Right ventricle myocardium inferior (tissue), 1 donor: ENCODE measurements around the gene THADA. TPM values are rescaled to one million over a fixed set of nuclear protein-coding genes. Genes with fewer than 3 reads are reported as not detected.
A peak's percentile ranks its signal among the peaks of the same experiment; 100 is the strongest.
"Not testable (repeated sequence)": the region's sequence is repeated elsewhere in the genome, so short reads cannot be mapped to it uniquely, and the experiment has no call there.

ENCODE experiments used
- ATAC-seq: fragments of 200-7000 bp; cut with Tn5 transposase; one replicate; pipeline ENCODE4 v1.9.1; 2020; ENCODE audit warnings: mild to moderate bottlenecking, moderate library complexity
- DNase-seq: peaks from one replicate; pipeline ENCODE4 v3.0.0; 2021; ENCODE audit errors: missing footprints
- intact Hi-C: fragments of 100-400 bp; cut with DNase I; formaldehyde crosslinking; loops from one replicate; pipeline ENCODE4 v1.11.0; 2022
- total RNA-seq: library from RNA; stranded (reverse); fragmentation: NEBNext Ultra II Directional; extraction: Animal tissue kit (Norgen Biotek cat#: 25700); gene quantifications from one replicate; pipeline ENCODE4 v1.2.1, GENCODE V29; 2021
- donor health status: DM: no; HTN: yes; CAD: no; lungs with severe emphysema.

The THADA gene
- total RNA-seq, 1 donor from 2014 or later, result 10.5 TPM

- intact Hi-C loops, result no loop called here
Measured at GRCh38 chr2:43314299-43314927, 281.4 kb downstream of the THADA start.

GRCh38 chr2:43313642-43314017, 282.2 kb downstream of the THADA start:
- peak; percentile 30 for ATAC-seq
- intact Hi-C loops, result no loop called here
- no peak for DNase-seq

More at GRCh38 chr2:43314299-43314927, 281.4 kb downstream of the THADA start:
- ATAC-seq (no peak), DNase-seq (no peak)

- DNase-seq (no peak), ATAC-seq (peak; percentile 19)
- intact Hi-C loops, result no loop called here
Measured at GRCh38 chr2:43312755-43313641, 282.8 kb downstream of the THADA start.

GRCh38 chr2:43311276-43311675, 284.6 kb downstream of the THADA start:
- ATAC-seq, result no peak
- DNase-seq, result no peak
- intact Hi-C loops, result no loop called here

DNA sequence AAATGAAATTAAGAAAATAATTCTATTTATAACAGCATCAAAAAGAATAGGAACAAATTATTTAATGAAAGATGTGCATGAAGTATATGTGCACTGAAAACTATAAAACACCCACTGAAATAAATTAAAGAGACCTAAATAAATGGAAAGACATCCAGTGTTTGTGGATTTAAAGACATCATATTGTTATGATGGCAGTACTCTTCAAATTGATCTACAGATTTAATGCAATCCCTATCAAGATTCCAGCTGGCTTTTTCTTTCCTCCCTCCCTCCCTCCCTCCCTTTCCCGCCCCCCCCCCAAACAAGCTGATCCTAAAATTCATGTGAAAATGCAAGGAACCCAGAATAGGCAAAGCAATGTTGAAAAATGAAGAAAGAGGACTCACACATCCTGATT, 285.9 kb downstream of the THADA start:
- intact Hi-C loops, result no loop called here
- ATAC-seq (no peak), DNase-seq (no peak)

- intact Hi-C loops, result no loop called here
- no peak for ATAC-seq
- no peak for DNase-seq
Measured at GRCh38 chr2:43307973-43308372, 287.9 kb downstream of the THADA start.

- intact Hi-C loops, result no loop called here
- DNase-seq, result no peak
- no peak for ATAC-seq
Measured at GRCh38 chr2:43307046-43307445, 288.8 kb downstream of the THADA start.

- intact Hi-C loops, result no loop called here
- ATAC-seq, result no peak
- no peak for DNase-seq
Measured at GRCh38 chr2:43306197-43306596, 289.6 kb downstream of the THADA start.

- ATAC-seq (peak; percentile 89), DNase-seq (peak; percentile 70)
- intact Hi-C loops, result no loop called here
Measured at GRCh38 chr2:43305517-43305916, 290.3 kb downstream of the THADA start.

DNA sequence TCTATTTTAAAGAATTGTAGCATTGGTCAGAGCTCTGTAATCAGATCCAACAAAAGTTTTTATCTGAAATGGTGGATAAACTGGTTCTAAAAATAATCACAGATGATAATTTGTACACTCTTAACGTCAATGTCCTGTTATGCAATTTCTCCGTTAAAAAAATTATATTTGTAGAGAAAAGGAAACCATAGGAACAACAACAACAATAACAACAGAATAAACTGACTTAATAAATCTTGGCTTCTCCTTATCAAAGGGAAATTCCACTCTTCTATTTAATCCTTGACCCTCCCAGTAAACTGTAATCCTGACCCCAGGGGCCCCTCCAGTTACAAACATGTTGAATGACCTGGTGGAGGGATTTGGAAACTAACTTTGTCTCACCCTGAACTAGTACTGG, 290.8 kb downstream of the THADA start:
- intact Hi-C loops, result no loop called here
- no peak for DNase-seq
- peak; percentile 84 for ATAC-seq

- ATAC-seq (no peak), DNase-seq (no peak)
- intact Hi-C loops, result no loop called here
Measured at GRCh38 chr2:43303889-43304288, 291.9 kb downstream of the THADA start.

DNA sequence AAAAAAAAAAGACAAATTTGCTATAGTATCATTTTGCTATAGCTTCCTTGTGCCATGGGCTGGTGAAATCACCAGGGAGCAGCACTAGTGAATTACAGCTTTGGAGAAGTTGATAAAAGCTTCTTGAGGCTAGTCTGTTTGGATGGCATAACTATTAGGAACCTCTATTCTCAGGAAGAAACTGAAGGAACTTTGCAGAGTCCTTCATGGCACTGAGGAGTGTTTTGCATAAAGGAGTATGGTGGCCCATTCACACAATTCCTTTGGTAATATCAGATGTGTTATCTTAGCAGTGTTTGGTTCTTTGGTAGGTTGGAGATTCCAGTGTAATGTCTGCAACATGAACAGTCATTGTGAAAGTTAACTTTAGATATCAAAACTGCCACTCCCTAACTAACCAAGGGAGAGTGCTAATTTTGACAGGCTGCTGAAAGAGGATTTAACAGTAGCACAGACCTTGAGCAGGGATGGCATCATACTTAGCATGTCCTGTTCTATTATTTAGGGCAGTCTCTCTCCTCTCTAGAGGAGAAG, 292.8 kb downstream of the THADA start:
- intact Hi-C loops, result no loop called here
- ATAC-seq (no peak), DNase-seq (no peak)

- DNase-seq, result no peak
- intact Hi-C loops, result no loop called here
Measured at GRCh38 chr2:43302182-43302960, 293.5 kb downstream of the THADA start.

GRCh38 chr2:43300781-43301583, 294.9 kb downstream of the THADA start:
- DNase-seq (no peak), ATAC-seq (no peak)
- intact Hi-C loops, result no loop called here

More at GRCh38 chr2:43302182-43302960, 293.5 kb downstream of the THADA start:
- no peak for ATAC-seq

DNA sequence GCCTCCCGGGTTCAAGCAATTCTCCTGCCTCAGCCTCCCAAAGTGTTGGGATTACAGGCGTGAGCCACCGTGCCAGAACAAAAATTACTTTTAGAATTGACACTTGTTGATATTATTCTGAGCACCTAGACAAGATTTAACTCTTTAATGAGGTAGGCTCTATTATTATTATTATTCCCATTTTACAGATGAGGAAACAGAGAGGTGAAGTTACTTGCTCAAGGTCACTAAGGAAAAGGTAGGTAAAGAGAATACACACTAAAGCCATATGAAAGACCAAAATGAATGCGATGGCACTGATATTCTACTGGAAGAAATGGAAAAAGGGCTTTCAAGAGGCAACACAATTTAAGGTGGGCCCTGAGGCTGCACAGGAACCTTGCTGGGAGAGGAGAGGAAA, 295.6 kb downstream of the THADA start:
- no peak for DNase-seq
- no peak for ATAC-seq
- intact Hi-C loops, result no loop called here

GRCh38 chr2:43298500-43298899, 297.3 kb downstream of the THADA start:
- no peak for ATAC-seq
- no peak for DNase-seq
- intact Hi-C loops, result no loop called here

- ATAC-seq, DNase-seq, intact Hi-C loops: not testable (repeated sequence)
Measured at GRCh38 chr2:43297740-43298139, 298.1 kb downstream of the THADA start.

DNA sequence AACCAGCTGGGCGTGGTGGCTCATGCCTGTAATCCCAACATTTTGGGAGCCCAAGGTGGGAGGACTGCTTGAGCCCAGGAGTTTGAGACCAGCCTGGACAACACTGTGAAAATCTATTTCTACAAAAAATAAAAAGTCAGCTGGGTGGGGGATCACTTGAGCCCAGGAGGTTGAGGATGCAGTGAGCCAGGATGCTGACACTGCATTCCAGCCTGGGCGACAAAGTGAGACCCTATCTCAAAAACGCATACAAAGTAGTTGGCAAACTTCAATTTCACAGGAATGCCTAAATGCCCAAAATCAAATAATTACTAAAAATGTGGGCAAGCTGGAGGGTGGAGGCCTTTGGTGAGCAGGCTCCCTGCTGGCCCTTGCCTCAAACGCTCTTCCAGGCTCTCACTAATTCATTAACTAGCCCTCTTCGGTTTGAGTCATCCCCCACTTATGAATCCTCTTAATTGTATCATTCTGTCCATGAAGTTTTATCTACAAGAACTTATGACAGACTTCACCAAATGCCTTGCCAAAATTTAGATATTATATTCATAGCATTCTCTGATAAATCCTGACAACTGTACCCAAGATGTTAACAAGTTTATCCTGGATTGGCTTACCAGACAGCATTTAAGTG, 300.8 kb downstream of the THADA start:
- intact Hi-C loops, result no loop called here
- no peak for DNase-seq
- ATAC-seq, result no peak
